Upper lobe of left lung (tissue), 6 donors: ENCODE results near the gene LPA. TPM values are rescaled to one million over a fixed set of nuclear protein-coding genes. Genes with fewer than 3 reads are reported as not detected.
"Not testable (repeated sequence)": the region's sequence is repeated elsewhere in the genome, so short reads cannot be mapped to it uniquely, and the experiment has no call there.

ENCODE experiments used
- ATAC-seq, 2 donors: fragments of 200-7000 bp; cut with Tn5 transposase; one replicate each; pipeline ENCODE4 v1.9.1; 2022; ENCODE audit warnings: mild to moderate bottlenecking in 2 of 2, moderate library complexity in 2 of 2; ENCODE audit not compliant: low FRiP score in 2 of 2
- DNase-seq, 2 donors: peaks; one replicate each; pipeline ENCODE4 v3.0.0-alpha.2; 2019 to 2020
- H3K27ac ChIP-seq, 4 donors: fragments of 200-600 bp; sonication (generic); one replicate each; pipeline ENCODE4 v1.5.1; 2016 to 2019
- H3K27me3 ChIP-seq, 4 donors: fragments of 200-600 bp; sonication (generic); one replicate each; pipeline ENCODE4 v1.5.1; 2017 to 2019
- H3K36me3 ChIP-seq, 4 donors: fragments of 200-600 bp; sonication (generic); one replicate each; pipeline ENCODE4 v1.5.1; 2016 to 2019
- H3K4me1 ChIP-seq, 4 donors: fragments of 200-600 bp; sonication (generic); one replicate each; pipeline ENCODE4 v1.5.1; 2018 to 2019
- H3K4me3 ChIP-seq, 4 donors: fragments of 200-600 bp; sonication (generic); one replicate each; pipeline ENCODE4 v1.5.1; 2017 to 2019; ENCODE audit warnings: mild to moderate bottlenecking in 2 of 4, moderate library complexity in 1 of 4
- H3K9me3 ChIP-seq, 4 donors: fragments of 200-600 bp; sonication (generic); one replicate each; pipeline ENCODE4 v1.5.1; 2018 to 2019
- CTCF ChIP-seq, 6 experiments: fragments of 450-650 bp in 4 of 6; fragments of 200-600 bp in 2 of 6; sonication (generic) in 2 of 6; IDR thresholded peaks; one replicate each; pipeline ENCODE4 v1.5.1; 2016 to 2019; ENCODE audit warnings: antibody characterized with exemption in 6 of 6
- EP300 ChIP-seq, 4 donors: sonication (generic); formaldehyde crosslinking; IDR thresholded peaks; one replicate each; pipeline ENCODE4 v1.5.1; 2017; ENCODE audit warnings: antibody characterized with exemption in 4 of 4, control low read depth in 2 of 4
- POLR2A ChIP-seq, 4 donors: fragments of 450-650 bp; IDR thresholded peaks; one replicate each; pipeline ENCODE4 v1.5.1; 2016 to 2017; ENCODE audit warnings: antibody characterized with exemption in 4 of 4, mild to moderate bottlenecking in 2 of 4
- POLR2AphosphoS5 ChIP-seq, 2 donors: sonication (generic); formaldehyde crosslinking; IDR thresholded peaks; one replicate each; pipeline ENCODE4 v1.5.1; 2017; ENCODE audit warnings: antibody characterized with exemption in 2 of 2
- WGBS, 2 donors: methylation state at CpG; one replicate each; pipeline ENCODE4 v1.1.5; 2017 to 2018; 5-methylcytosine and 5-hydroxymethylcytosine counted together
- total RNA-seq, 6 donors: library from RNA; depleted of rRNA in 4 of 6; stranded (reverse); fragments of >200 nt in 4 of 6; gene quantifications; one replicate each; pipeline versions ENCODE4 v1.1.0 to v1.2.1, GENCODE V29; 2016 to 2021
- donor health status: DM: no; HTN: no; CAD: no; lungs with moderate emphysema.
- donor health status: DM: no; HTN: yes; CAD: no; lungs with severe emphysema.

LPA gene
- total RNA-seq, 6 donors from 2014 or later, result 0.15 to 2.1 (median 0.23) TPM; not detected in 2

GRCh38 chr6:160692369-160692959 is 28.4 kb upstream of the LPA start:
- no peak for ATAC-seq
- Histone ChIP-seq H3K9me3 (no peaks in the 10 kb centered on the region), H3K27ac (no peak overlapping the region), H3K27me3 (no peaks in the 10 kb centered on the region), H3K4me1 (no peaks in the 10 kb centered on the region), H3K36me3 (no peaks in the 10 kb centered on the region), H3K4me3 (no peak overlapping the region)
- TF ChIP-seq EP300 (IDR thresholded peaks at IDR 0.05), result no peak
- no peak for TF ChIP-seq CTCF (IDR thresholded peaks at IDR 0.05)
- no peak for TF ChIP-seq POLR2AphosphoS5 (IDR thresholded peaks at IDR 0.05)
- TF ChIP-seq POLR2A (IDR thresholded peaks at IDR 0.05), result no peak
- no peak for DNase-seq
- 92 to 97% methylated on average over 5 of the region's 5 CpGs for WGBS, 2 donors

DNA sequence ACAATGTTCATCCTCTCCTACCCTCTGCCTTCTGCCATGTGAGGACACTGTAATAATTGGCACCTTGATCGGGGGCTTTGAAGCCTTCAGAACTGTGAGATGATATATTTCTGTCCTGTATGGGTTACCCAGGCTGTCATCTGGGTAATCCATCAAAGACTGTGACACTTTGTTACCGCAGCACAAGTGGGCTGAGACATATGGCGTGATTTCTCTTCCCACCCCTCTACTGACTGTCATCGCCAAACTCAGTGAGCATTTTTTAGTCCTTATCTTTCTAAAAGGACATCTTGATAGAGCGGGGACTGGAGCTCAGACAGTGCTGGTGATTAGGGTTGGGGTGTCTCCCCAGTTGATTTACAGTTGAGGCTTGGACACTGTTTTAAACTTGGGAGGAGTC is 27.5 kb upstream of the LPA start:
- Histone ChIP-seq H3K27me3 (no peaks in the 10 kb centered on the region), H3K9me3 (no peaks in the 10 kb centered on the region), H3K4me3 (no peak overlapping the region), H3K36me3 (no peaks in the 10 kb centered on the region), H3K4me1 (no peaks in the 10 kb centered on the region), H3K27ac (no peak overlapping the region)
- no peak for TF ChIP-seq POLR2AphosphoS5 (IDR thresholded peaks at IDR 0.05)
- ATAC-seq (no peak), DNase-seq (no peak)
- WGBS, 2 donors, result 69 to 90% methylated on average over 5 of the region's 5 CpGs

DNA sequence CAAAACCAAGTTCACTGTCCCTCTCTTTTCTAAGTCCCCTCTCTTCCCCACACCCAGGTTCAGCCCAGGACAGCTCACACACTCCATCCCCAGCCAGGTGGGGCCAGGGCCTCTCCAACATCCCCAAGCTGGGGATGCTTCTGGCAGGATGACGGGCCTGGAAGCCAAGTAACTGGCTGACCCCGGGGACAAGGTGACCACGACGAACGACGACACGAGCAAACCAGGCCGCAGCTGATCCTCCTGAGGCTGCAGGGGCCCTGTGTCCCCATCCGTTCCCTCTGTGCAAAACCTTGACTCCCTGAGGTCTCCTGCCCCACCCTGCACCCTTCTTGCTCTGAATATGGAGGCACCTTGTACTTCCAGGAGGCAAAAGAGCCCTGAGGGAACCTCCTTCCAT is 26.4 kb upstream of the LPA start:
- Histone ChIP-seq H3K4me1 (no peaks in the 10 kb centered on the region), H3K36me3 (no peaks in the 10 kb centered on the region), H3K9me3 (no peaks in the 10 kb centered on the region), H3K4me3 (no peak overlapping the region), H3K27me3 (no peaks in the 10 kb centered on the region), H3K27ac (no peak overlapping the region)
- 67 to 88% methylated on average over 2 to 9 of the region's 9 CpGs for WGBS, 2 donors
- TF ChIP-seq POLR2AphosphoS5 (IDR thresholded peaks at IDR 0.05) (no peak), EP300 (IDR thresholded peaks at IDR 0.05) (no peak), CTCF (IDR thresholded peaks at IDR 0.05) (no peak), POLR2A (IDR thresholded peaks at IDR 0.05) (no peak)
- peak in 1 of 2 donors; percentile 61 for DNase-seq
- no peak for ATAC-seq

GRCh38 chr6:160685762-160686450 is 21.8 kb upstream of the LPA start:
- ATAC-seq (no peak), DNase-seq (no peak)
- Histone ChIP-seq H3K4me1 (no peaks in the 10 kb centered on the region), H3K9me3 (no peaks in the 10 kb centered on the region), H3K4me3 (no peak overlapping the region), H3K36me3 (no peaks in the 10 kb centered on the region), H3K27ac (no peak overlapping the region), H3K27me3 (no peaks in the 10 kb centered on the region)
- no peak for TF ChIP-seq EP300 (IDR thresholded peaks at IDR 0.05)
- TF ChIP-seq POLR2A (IDR thresholded peaks at IDR 0.05), result no peak
- TF ChIP-seq POLR2AphosphoS5 (IDR thresholded peaks at IDR 0.05), result no peak
- TF ChIP-seq CTCF (IDR thresholded peaks at IDR 0.05), result no peak
- WGBS, 2 donors, result 76 to 92% methylated on average over 5 of the region's 5 CpGs

DNA sequence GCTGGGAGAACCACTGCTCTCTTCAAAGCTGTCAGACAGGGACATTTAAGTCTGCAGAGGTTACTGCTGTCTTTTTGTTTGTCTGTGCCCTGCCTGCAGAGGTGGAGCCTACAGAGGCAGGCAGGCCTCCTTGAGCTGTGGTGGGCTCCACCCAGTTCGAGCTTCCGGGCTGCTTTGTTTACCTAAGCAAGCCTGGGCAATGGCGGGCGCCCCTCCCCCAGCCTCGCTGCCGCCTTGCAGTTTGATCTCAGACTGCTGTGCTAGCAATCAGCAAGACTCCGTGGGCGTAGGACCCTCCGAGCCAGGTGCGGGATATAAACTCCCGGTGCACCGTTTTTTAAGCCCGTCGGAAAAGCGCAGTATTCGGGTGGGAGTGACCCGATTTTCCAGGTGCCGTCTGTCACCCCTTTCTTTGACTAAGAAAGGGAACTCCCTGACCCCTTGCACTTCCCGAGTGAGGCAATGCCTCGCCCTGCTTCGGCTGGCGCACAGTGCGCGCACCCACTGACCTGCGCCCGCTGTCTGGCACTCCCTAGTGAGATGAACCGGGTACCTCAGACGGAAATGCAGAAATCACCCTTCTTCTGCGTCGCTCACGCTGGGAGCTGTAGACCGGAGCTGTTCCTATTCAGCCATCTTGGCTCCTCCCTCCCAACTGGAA is 21.2 kb upstream of the LPA start:
- 88 to 95% methylated on average over 24 to 26 of the region's 32 CpGs for WGBS, 2 donors
- H3K4me3 ChIP-seq, H3K9me3 ChIP-seq, ATAC-seq, H3K27me3 ChIP-seq, H3K4me1 ChIP-seq, H3K27ac ChIP-seq, H3K36me3 ChIP-seq: not testable (repeated sequence)
- DNase-seq, result peak in 1 of 2 donors; percentile 40
